Smooth muscle cell (in vitro differentiated cells): ENCODE results near the gene TNIP1. TPM values are rescaled to one million over a fixed set of nuclear protein-coding genes. Genes with fewer than 3 reads are reported as not detected.

ENCODE experiments used
- DNase-seq: peaks from one replicate; lab custom pipeline; 2025; ENCODE audit not compliant: unreplicated experiment; lab: John Stamatoyannopoulos, UW
- H2AFZ ChIP-seq: fragments of 200-600 bp; sonication (generic); 2 replicates; pipeline ENCODE4 v1.6.0; 2016; ENCODE audit warnings: antibody characterized with exemption, low read depth, mild to moderate bottlenecking
- H3F3A ChIP-seq: fragments of 200-600 bp; sonication (generic); 2 replicates; pipeline ENCODE4 v1.6.0; 2017; ENCODE audit warnings: antibody characterized with exemption, low read depth
- H3K27ac ChIP-seq: fragments of 200-600 bp; sonication (generic); 2 replicates; pipeline ENCODE4 v1.5.1; 2016; ENCODE audit warnings: low read depth, mild to moderate bottlenecking
- H3K27me3 ChIP-seq: fragments of 200-600 bp; sonication (generic); 2 replicates; pipeline ENCODE4 v1.6.1; 2016; ENCODE audit warnings: low read depth, mild to moderate bottlenecking
- H3K36me3 ChIP-seq: fragments of 200-600 bp; sonication (generic); 2 replicates; pipeline ENCODE4 v1.5.1; 2016; ENCODE audit warnings: low read depth
- H3K4me1 ChIP-seq: fragments of 200-600 bp; sonication (generic); 2 replicates; pipeline ENCODE4 v1.5.1; 2016; ENCODE audit warnings: low read depth
- H3K4me2 ChIP-seq: fragments of 200-600 bp; sonication (generic); 2 replicates; pipeline ENCODE4 v1.6.0; 2016; ENCODE audit warnings: mild to moderate bottlenecking
- H3K4me3 ChIP-seq: fragments of 200-600 bp; sonication (generic); 2 replicates; pipeline ENCODE4 v1.5.1; 2016; ENCODE audit warnings: mild to moderate bottlenecking
- H3K79me2 ChIP-seq: fragments of 200-600 bp; sonication (generic); 2 replicates; pipeline ENCODE4 v1.6.0; 2016; ENCODE audit warnings: low read depth, mild to moderate bottlenecking
- H3K9ac ChIP-seq: fragments of 200-600 bp; sonication (generic); 2 replicates; pipeline ENCODE4 v1.6.0; 2016; ENCODE audit warnings: low read depth
- H3K9me3 ChIP-seq: fragments of 200-600 bp; sonication (generic); replicated peaks from 2 replicates; pipeline ENCODE4 v1.5.1; 2016; ENCODE audit warnings: low read depth
- H4K20me1 ChIP-seq: fragments of 200-600 bp; sonication (generic); 2 replicates; pipeline ENCODE4 v1.6.0; 2016; ENCODE audit warnings: low read depth
- whole genome bisulfite sequencing: methylation state at CpG from one replicate; pipeline ENCODE4 v1.1.7; 2016; ENCODE audit warnings: low lambda C conversion rate; 5-methylcytosine and 5-hydroxymethylcytosine counted together
- polyA plus RNA-seq: library from polyadenylated mRNA; unstranded; fragments of >200 nt; fragmentation: Nextera tagmentation; extraction: Ambion mirVana; gene quantifications from 2 replicates; pipeline ENCODE4 v1.2.1, GENCODE V29; 2016
- total RNA-seq: library from RNA; depleted of rRNA; stranded (reverse); fragments of >200 nt; gene quantifications from 2 replicates; pipeline ENCODE4 v1.2.3, GENCODE V29; 2014
- TF ChIP-seq, protein P1 (sequence below): fragments of 200-600 bp; sonication (generic); IDR thresholded peaks from 2 replicates; pipeline ENCODE4 v1.5.1; 2017; ENCODE audit warnings: borderline replicate concordance, mild to moderate bottlenecking, antibody characterized with exemption; ENCODE audit not compliant: insufficient read depth, poor library complexity, severe bottlenecking

The TNIP1 gene
- total and polyA plus RNA-seq, 2 experiments from 2014 or later, result 51.4 to 73.7 TPM

DNA sequence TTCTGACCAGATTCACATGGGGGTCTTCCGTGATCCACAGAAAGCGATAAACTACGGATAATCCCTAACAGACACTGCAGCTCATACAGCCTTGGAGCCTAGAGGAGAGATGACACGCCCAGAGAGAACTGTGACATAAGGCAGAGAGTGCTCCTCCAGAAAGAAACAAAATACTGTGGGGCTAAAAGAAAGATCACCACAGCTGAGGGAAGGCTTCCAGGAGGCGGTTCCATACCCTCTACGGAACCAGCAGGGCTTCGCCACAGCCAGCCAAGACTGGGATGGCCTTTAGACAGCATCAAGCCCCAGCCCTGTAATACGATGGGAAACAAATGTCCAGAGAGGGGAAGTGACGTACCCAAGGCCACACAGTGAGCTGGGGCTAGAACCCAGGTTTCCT is 41.2 kb downstream of the TNIP1 start:
- H2AFZ ChIP-seq, result no peak overlapping the region
- H3K4me1 ChIP-seq, result no peaks in the 10 kb centered on the region
- H3F3A ChIP-seq, result no peaks in the 10 kb centered on the region
- TF ChIP-seq, protein P1, sequence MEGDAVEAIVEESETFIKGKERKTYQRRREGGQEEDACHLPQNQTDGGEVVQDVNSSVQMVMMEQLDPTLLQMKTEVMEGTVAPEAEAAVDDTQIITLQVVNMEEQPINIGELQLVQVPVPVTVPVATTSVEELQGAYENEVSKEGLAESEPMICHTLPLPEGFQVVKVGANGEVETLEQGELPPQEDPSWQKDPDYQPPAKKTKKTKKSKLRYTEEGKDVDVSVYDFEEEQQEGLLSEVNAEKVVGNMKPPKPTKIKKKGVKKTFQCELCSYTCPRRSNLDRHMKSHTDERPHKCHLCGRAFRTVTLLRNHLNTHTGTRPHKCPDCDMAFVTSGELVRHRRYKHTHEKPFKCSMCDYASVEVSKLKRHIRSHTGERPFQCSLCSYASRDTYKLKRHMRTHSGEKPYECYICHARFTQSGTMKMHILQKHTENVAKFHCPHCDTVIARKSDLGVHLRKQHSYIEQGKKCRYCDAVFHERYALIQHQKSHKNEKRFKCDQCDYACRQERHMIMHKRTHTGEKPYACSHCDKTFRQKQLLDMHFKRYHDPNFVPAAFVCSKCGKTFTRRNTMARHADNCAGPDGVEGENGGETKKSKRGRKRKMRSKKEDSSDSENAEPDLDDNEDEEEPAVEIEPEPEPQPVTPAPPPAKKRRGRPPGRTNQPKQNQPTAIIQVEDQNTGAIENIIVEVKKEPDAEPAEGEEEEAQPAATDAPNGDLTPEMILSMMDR, result no peak
- no peak overlapping the region for H3K27ac ChIP-seq
- DNase-seq, result no peak
- no peaks in the 10 kb centered on the region for H3K9me3 ChIP-seq
- 94% methylated on average over 9 of the region's 9 CpGs for whole genome bisulfite sequencing
- peaks cover 4% of the 10 kb centered on the region for H3K36me3 ChIP-seq
- H4K20me1 ChIP-seq, result peaks cover 5% of the 10 kb centered on the region
- no peaks in the 10 kb centered on the region for H3K27me3 ChIP-seq
- H3K79me2 ChIP-seq, result no peaks in the 10 kb centered on the region
- H3K4me3 ChIP-seq, result no peak overlapping the region
- no peak overlapping the region for H3K9ac ChIP-seq
- no peak overlapping the region for H3K4me2 ChIP-seq

GRCh38 chr5:151038801-151039238 is 42.0 kb downstream of the TNIP1 start:
- no peak overlapping the region for H2AFZ ChIP-seq
- H3F3A ChIP-seq, result no peaks in the 10 kb centered on the region
- TF ChIP-seq, protein P1, result no peak
- no peak overlapping the region for H3K4me2 ChIP-seq
- H3K9me3 ChIP-seq, result no peaks in the 10 kb centered on the region
- no peaks in the 10 kb centered on the region for H3K4me1 ChIP-seq
- peak overlapping the region; percentile 75 for H3K27ac ChIP-seq
- H3K36me3 ChIP-seq, result peaks cover 4% of the 10 kb centered on the region
- H3K4me3 ChIP-seq, result no peak overlapping the region
- no peaks in the 10 kb centered on the region for H3K27me3 ChIP-seq
- no peak overlapping the region for H3K9ac ChIP-seq
- peaks cover 5% of the 10 kb centered on the region for H4K20me1 ChIP-seq
- no peak for DNase-seq
- H3K79me2 ChIP-seq, result no peaks in the 10 kb centered on the region
- 84% methylated on average over 7 of the region's 7 CpGs for WGBS

DNA sequence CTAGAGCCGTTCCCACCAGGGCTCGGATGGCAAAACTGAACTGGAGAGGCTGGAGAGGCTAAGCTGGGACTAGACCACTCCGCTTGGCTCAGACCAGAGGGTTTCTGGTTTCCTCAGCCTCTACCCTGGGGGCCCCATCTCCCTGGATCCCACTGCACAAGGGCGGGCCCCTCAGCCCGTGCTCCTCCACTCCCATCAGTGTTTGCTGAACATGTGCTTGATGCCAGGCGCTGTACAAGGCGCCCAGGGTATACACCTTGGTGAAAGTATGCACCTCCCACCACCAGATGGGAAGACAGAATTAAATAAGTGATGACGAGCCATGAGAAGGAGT is 42.5 kb downstream of the TNIP1 start:
- no peak overlapping the region for H3K4me3 ChIP-seq
- H3K27me3 ChIP-seq, result no peaks in the 10 kb centered on the region
- peak overlapping the region; percentile 75 for H3K27ac ChIP-seq
- no peak overlapping the region for H3K9ac ChIP-seq
- peaks cover 4% of the 10 kb centered on the region for H3K36me3 ChIP-seq
- H2AFZ ChIP-seq, result no peak overlapping the region
- H3K9me3 ChIP-seq, result no peaks in the 10 kb centered on the region
- peaks cover 3% of the 10 kb centered on the region for H4K20me1 ChIP-seq
- H3K4me1 ChIP-seq, result no peaks in the 10 kb centered on the region
- H3K79me2 ChIP-seq, result no peaks in the 10 kb centered on the region
- H3F3A ChIP-seq, result no peaks in the 10 kb centered on the region
- WGBS, result 90% methylated on average over 8 of the region's 8 CpGs
- TF ChIP-seq, protein P1, result no peak
- no peak overlapping the region for H3K4me2 ChIP-seq
- DNase-seq, result no peak

- Histone ChIP-seq H3K9me3 (no peaks in the 10 kb centered on the region), H3K36me3 (peaks cover 4% of the 10 kb centered on the region), H4K20me1 (no peaks in the 10 kb centered on the region), H3K4me2 (no peak overlapping the region), H3K79me2 (no peaks in the 10 kb centered on the region), H3K4me3 (no peak overlapping the region), H3K27ac (peak overlapping the region; percentile 75), H3F3A (no peaks in the 10 kb centered on the region), H2AFZ (no peak overlapping the region), H3K9ac (no peak overlapping the region), H3K4me1 (no peaks in the 10 kb centered on the region), H3K27me3 (no peaks in the 10 kb centered on the region)
- 69% methylated on average over 12 of the region's 12 CpGs for WGBS
- TF ChIP-seq, protein P1, result no peak
- no peak for DNase-seq
Observed at GRCh38 chr5:151037561-151038411, 43.0 kb downstream of the TNIP1 start.
